ENCODE results near the gene UST.

- TF ChIP-seq REST (IDR thresholded peaks at IDR 0.05; ENCODE audit: borderline replicate concordance), result no peak
- TF ChIP-seq, protein P1, sequence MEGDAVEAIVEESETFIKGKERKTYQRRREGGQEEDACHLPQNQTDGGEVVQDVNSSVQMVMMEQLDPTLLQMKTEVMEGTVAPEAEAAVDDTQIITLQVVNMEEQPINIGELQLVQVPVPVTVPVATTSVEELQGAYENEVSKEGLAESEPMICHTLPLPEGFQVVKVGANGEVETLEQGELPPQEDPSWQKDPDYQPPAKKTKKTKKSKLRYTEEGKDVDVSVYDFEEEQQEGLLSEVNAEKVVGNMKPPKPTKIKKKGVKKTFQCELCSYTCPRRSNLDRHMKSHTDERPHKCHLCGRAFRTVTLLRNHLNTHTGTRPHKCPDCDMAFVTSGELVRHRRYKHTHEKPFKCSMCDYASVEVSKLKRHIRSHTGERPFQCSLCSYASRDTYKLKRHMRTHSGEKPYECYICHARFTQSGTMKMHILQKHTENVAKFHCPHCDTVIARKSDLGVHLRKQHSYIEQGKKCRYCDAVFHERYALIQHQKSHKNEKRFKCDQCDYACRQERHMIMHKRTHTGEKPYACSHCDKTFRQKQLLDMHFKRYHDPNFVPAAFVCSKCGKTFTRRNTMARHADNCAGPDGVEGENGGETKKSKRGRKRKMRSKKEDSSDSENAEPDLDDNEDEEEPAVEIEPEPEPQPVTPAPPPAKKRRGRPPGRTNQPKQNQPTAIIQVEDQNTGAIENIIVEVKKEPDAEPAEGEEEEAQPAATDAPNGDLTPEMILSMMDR (IDR thresholded peaks at IDR 0.05; ENCODE audit: poor library complexity, severe bottlenecking), result no peak
- no peak for TF ChIP-seq EZH2 (IDR thresholded peaks at IDR 0.05; ENCODE audit: borderline replicate concordance, insufficient read depth, low read length, poor library complexity, severe bottlenecking)
- no peak for TF ChIP-seq EP300 (conservative IDR thresholded peaks at IDR 0.05; ENCODE audit: poor library complexity, severe bottlenecking)
- no peak for TF ChIP-seq POLR2AphosphoS5 (IDR thresholded peaks at IDR 0.05)
- no peak for TF ChIP-seq RAD21 (conservative IDR thresholded peaks at IDR 0.05)
- no peak for TF ChIP-seq TAF1 (IDR thresholded peaks at IDR 0.05; ENCODE audit: low read depth)
Measured at GRCh38 chr6:148800536-148800935, 53.7 kb downstream of the UST start.
